ENCODE data around the gene ZFYVE28. TPM values are rescaled to one million over a fixed set of nuclear protein-coding genes. Genes with fewer than 3 reads are reported as not detected.

ZFYVE28 gene
- total and polyA plus RNA-seq, 5 donors from 2014 or later = 8.5 to 86.4 (median 17.6) TPM

DNA sequence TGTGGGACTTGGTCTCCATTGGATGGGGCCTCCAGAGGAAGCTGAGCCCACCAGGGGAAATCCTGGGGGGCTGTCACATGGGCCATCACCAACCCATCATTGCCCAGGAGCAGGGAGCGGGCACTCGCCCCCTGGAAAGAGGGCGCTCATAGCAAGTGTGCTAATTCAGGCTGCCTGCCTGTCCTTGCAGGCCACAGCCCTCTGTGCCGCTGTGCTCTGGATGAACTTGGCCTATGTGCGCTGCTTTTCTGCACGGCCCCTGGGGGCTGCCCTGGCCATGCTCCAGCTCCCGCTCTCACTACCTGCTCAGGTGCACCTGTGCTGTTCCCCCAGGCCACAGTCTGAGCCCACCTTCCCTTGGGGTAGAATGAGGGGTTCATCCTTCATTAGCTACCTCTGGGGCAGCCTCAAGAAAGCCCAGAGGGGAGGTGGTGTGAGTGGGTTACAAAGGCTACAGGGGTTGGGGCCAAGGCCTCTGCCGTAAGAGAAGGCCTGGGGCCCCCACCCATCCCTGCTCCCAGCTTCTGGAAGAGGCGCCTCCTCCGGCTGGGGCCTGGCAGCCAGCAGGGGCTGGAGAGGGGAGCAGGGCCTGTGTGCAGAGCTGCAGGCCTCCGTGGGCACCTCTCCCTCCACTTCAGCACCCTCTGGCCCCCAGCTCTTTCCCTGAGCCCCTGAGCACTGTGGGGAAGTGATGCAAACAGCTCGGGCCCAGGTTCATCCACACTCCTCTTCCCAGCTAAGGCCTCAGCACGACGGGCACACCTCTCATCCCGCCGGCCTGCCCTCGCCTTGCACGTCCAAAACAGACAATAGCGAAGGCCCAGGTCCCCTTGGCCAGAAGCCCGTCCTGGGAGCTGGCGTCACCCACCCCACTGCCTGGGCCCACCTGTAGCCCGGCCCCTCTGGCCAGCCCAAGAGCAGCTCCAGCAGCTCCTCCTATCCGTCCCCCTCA is 9.2 kb upstream of the ZFYVE28 start:
- Histone ChIP-seq H3K9me3 (ENCODE audit: control insufficient read depth in 2 of 2, low read length in 2 of 2) (no peaks in the 10 kb centered on the region), H3K4me1 (ENCODE audit: control insufficient read depth, insufficient read depth, low read length, poor library complexity, severe bottlenecking) (no peaks in the 10 kb centered on the region), H3K27ac (ENCODE audit: insufficient read depth, low read length, poor library complexity, severe bottlenecking) (no peak overlapping the region), H3K4me3 (ENCODE audit: low read depth, low read length) (no peak overlapping the region), H3K36me3 (ENCODE audit: control insufficient read depth, insufficient read depth, low read length) (no peaks in the 10 kb centered on the region), H3K27me3 (ENCODE audit: control insufficient read depth, insufficient read depth, low read length) (no peaks in the 10 kb centered on the region)
- Mint-ChIP-seq H3K4me3 (no peak overlapping the region), H3K4me1 (peaks cover 0 to 2% (median under 1%) of the 10 kb centered on the region in 4 donors), H3K36me3 (no peaks in the 10 kb centered on the region), H3K27me3 (peaks cover 21% of the 10 kb centered on the region), H3K27ac (no peak overlapping the region), H3K9me3 (no peaks in the 10 kb centered on the region)
- no peak for DNase-seq
- ATAC-seq (ENCODE audit: low read depth in 2 of 2) = no peak

DNA sequence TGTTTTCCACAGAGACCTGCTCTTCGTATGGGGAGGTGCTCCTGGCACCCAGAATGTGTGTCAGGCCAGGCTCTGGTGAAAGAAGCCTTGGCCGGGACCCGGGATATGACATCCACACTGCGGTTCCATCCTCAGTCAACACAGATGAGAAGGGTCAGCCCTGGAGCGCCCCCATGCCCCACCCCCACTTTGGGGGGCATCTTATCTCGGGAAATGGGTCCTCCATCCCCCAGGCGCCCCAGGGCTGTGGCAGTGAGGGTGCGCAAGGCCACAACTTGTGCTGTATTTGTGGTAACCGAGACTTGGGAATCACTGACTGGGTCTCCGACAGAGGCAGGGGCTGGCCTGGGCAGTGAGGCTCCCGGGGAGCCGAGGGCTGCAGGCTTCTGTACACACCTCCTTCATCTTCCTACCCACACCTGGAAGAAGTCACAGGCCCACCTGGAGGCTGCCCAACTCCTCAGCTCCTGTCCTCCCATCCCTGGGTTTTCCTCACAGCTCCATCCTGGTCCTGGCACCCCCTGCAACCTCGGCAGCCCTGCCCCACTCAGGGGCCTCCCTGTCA is 8.3 kb upstream of the ZFYVE28 start:
- no peak overlapping the region for H3K27ac ChIP-seq (ENCODE audit: insufficient read depth, low read length, poor library complexity, severe bottlenecking)
- DNase-seq (no peak), ATAC-seq (ENCODE audit: low read depth in 2 of 2) (no peak)
- H3K4me1 ChIP-seq (ENCODE audit: control insufficient read depth, insufficient read depth, low read length, poor library complexity, severe bottlenecking) = no peaks in the 10 kb centered on the region
- Mint-ChIP-seq H3K9me3 (no peaks in the 10 kb centered on the region), H3K4me1 (peaks cover 0 to 2% (median under 1%) of the 10 kb centered on the region in 4 donors), H3K27me3 (peaks cover 28% of the 10 kb centered on the region), H3K4me3 (no peak overlapping the region), H3K36me3 (no peaks in the 10 kb centered on the region), H3K27ac (no peak overlapping the region)
- peaks cover 2% of the 10 kb centered on the region for H3K27me3 ChIP-seq (ENCODE audit: control insufficient read depth, insufficient read depth, low read length)
- no peak overlapping the region for H3K4me3 ChIP-seq (ENCODE audit: low read depth, low read length)
- no peaks in the 10 kb centered on the region for H3K9me3 ChIP-seq (ENCODE audit: control insufficient read depth in 2 of 2, low read length in 2 of 2)
- no peaks in the 10 kb centered on the region for H3K36me3 ChIP-seq (ENCODE audit: control insufficient read depth, insufficient read depth, low read length)

DNA sequence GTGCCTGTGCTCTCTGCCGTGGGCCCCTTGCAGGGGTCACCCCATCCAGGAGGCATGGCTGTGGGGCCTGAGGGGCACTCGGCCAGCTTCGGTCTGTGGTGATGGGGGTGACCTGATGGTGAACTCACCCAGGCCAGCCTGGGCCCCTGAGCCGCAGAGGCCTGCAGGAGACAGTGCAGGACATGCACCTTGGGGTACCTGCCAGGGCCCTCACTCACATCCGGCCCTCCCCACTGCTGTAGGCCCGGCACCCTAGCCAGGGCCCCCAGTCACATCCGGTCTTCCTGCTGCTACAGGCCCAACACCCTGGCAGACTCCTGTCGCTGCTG is 7.6 kb upstream of the ZFYVE28 start:
- Histone ChIP-seq H3K36me3 (ENCODE audit: control insufficient read depth, insufficient read depth, low read length) (no peaks in the 10 kb centered on the region), H3K4me1 (ENCODE audit: control insufficient read depth, insufficient read depth, low read length, poor library complexity, severe bottlenecking) (no peaks in the 10 kb centered on the region), H3K27me3 (ENCODE audit: control insufficient read depth, insufficient read depth, low read length) (peaks cover 4% of the 10 kb centered on the region), H3K4me3 (ENCODE audit: low read depth, low read length) (no peak overlapping the region), H3K27ac (ENCODE audit: insufficient read depth, low read length, poor library complexity, severe bottlenecking) (no peak overlapping the region), H3K9me3 (ENCODE audit: control insufficient read depth in 2 of 2, low read length in 2 of 2) (no peaks in the 10 kb centered on the region)
- Mint-ChIP-seq H3K9me3 (no peaks in the 10 kb centered on the region), H3K4me3 (no peak overlapping the region), H3K36me3 (no peaks in the 10 kb centered on the region), H3K27me3 (peaks cover 34% of the 10 kb centered on the region), H3K27ac (no peak overlapping the region), H3K4me1 (peaks cover 0 to 2% (median under 1%) of the 10 kb centered on the region in 4 donors)
- no peak for DNase-seq
- no peak for ATAC-seq (ENCODE audit: low read depth in 2 of 2)

DNA sequence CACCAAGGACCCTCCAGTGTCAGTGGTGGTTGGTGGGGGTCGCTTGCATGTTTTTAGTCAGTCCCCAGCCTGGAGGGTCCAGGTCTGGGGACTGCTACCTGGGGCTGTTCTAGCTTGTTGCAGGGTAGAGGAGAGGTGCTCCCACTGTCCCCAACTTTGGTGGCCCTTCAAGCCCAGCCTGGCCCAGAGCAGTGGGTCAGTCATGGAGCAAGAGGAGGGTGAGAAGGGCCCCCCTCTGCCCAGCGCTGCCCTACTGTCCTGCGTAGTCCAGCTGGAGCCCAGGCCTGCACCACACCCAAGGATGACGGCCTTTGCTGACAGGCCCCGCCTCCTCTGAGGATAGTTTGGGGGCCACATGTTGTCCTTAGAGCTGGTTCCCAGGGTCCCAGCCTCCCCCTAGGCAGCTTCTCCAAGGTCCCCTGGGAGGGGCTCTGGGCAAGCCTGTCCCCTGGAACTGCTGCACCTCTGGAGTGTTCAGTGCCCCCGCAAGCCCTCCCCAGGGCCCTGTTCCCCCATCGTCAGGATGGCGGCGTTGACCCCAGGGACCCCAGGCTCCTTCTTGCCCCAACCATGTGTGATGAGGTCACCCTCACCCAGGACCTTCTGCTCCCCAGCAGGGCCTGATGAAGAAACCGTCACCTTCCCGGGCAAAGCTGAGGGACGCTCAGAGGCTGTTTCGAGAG is 7.1 kb upstream of the ZFYVE28 start:
- H3K9me3 Mint-ChIP-seq = no peaks in the 10 kb centered on the region
- Histone ChIP-seq H3K36me3 (ENCODE audit: control insufficient read depth, insufficient read depth, low read length) (no peaks in the 10 kb centered on the region), H3K9me3 (ENCODE audit: control insufficient read depth in 2 of 2, low read length in 2 of 2) (no peaks in the 10 kb centered on the region), H3K27me3 (ENCODE audit: control insufficient read depth, insufficient read depth, low read length) (peaks cover 8% of the 10 kb centered on the region), H3K4me3 (ENCODE audit: low read depth, low read length) (no peak overlapping the region), H3K27ac (ENCODE audit: insufficient read depth, low read length, poor library complexity, severe bottlenecking) (no peak overlapping the region), H3K4me1 (ENCODE audit: control insufficient read depth, insufficient read depth, low read length, poor library complexity, severe bottlenecking) (no peaks in the 10 kb centered on the region)
- no peaks in the 10 kb centered on the region for H3K36me3 Mint-ChIP-seq
- no peak overlapping the region for H3K27ac Mint-ChIP-seq
- H3K4me3 Mint-ChIP-seq = no peak overlapping the region
- peaks cover 0 to 2% (median under 1%) of the 10 kb centered on the region in 4 donors for H3K4me1 Mint-ChIP-seq
- H3K27me3 Mint-ChIP-seq = peaks cover 36% of the 10 kb centered on the region
- DNase-seq (no peak), ATAC-seq (ENCODE audit: low read depth in 2 of 2) (no peak)

DNA sequence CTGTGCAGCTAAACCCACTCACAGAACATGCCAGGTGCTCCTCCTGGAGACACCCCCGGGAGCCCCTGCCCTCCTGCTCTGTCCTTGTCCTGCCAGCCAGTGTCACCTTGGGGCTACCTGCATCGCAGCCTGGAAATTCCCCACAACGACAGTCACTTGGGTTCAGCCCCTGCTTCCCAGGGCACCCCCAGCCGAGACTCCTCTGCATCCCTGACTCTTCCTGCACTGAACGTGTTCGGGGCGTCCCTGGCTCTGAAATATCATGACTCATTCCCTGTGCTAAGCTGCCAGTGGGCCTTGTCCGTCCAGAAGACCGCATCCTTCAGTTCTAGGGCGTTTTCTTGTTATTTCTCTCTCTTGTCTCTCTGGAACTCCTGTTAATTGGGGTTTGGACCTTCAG is 6.1 kb upstream of the ZFYVE28 start:
- Histone ChIP-seq H3K4me3 (ENCODE audit: low read depth, low read length) (no peak overlapping the region), H3K36me3 (ENCODE audit: control insufficient read depth, insufficient read depth, low read length) (no peaks in the 10 kb centered on the region), H3K27me3 (ENCODE audit: control insufficient read depth, insufficient read depth, low read length) (peaks cover 8% of the 10 kb centered on the region), H3K27ac (ENCODE audit: insufficient read depth, low read length, poor library complexity, severe bottlenecking) (no peak overlapping the region), H3K9me3 (ENCODE audit: control insufficient read depth in 2 of 2, low read length in 2 of 2) (no peaks in the 10 kb centered on the region), H3K4me1 (ENCODE audit: control insufficient read depth, insufficient read depth, low read length, poor library complexity, severe bottlenecking) (peaks cover 2% of the 10 kb centered on the region)
- no peaks in the 10 kb centered on the region for H3K36me3 Mint-ChIP-seq
- no peak overlapping the region for H3K4me3 Mint-ChIP-seq
- DNase-seq = no peak
- H3K27ac Mint-ChIP-seq = no peak overlapping the region
- ATAC-seq (ENCODE audit: low read depth in 2 of 2) = no peak
- H3K27me3 Mint-ChIP-seq = peaks cover 38% of the 10 kb centered on the region
- H3K4me1 Mint-ChIP-seq = peaks cover 0 to 10% (median 7%) of the 10 kb centered on the region in 4 donors
- no peaks in the 10 kb centered on the region for H3K9me3 Mint-ChIP-seq

DNA sequence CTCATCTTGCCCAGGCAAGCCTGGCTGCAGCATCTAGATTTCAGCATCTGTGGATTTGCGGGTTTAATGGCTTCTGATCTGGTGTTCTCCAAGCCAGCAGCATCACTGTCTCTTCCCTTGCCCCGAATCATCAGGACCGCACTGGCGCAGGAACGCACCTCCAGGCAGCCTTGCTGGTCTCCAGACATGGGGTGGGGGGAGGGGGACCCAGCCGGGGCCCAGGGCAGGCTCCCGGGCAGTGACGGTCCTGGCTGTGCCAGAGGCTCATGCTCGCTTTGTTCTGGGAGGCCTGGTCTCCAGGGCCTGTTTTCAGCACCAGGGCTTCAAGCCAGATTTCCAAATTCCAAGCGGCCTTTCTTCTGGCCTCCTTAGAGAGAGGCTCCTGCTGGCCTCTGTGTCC is 5.2 kb upstream of the ZFYVE28 start:
- Histone ChIP-seq H3K4me1 (ENCODE audit: control insufficient read depth, insufficient read depth, low read length, poor library complexity, severe bottlenecking) (peaks cover 10% of the 10 kb centered on the region), H3K27me3 (ENCODE audit: control insufficient read depth, insufficient read depth, low read length) (peaks cover 8% of the 10 kb centered on the region), H3K9me3 (ENCODE audit: control insufficient read depth in 2 of 2, low read length in 2 of 2) (no peaks in the 10 kb centered on the region), H3K36me3 (ENCODE audit: control insufficient read depth, insufficient read depth, low read length) (no peaks in the 10 kb centered on the region), H3K4me3 (ENCODE audit: low read depth, low read length) (no peak overlapping the region), H3K27ac (ENCODE audit: insufficient read depth, low read length, poor library complexity, severe bottlenecking) (no peak overlapping the region)
- Mint-ChIP-seq H3K4me3 (no peak overlapping the region), H3K36me3 (no peaks in the 10 kb centered on the region), H3K4me1 (peaks cover 6 to 15% (median 10%) of the 10 kb centered on the region in 4 donors), H3K9me3 (no peaks in the 10 kb centered on the region), H3K27me3 (peaks cover 40% of the 10 kb centered on the region), H3K27ac (no peak overlapping the region)
- DNase-seq = no peak
- no peak for ATAC-seq (ENCODE audit: low read depth in 2 of 2)

DNA sequence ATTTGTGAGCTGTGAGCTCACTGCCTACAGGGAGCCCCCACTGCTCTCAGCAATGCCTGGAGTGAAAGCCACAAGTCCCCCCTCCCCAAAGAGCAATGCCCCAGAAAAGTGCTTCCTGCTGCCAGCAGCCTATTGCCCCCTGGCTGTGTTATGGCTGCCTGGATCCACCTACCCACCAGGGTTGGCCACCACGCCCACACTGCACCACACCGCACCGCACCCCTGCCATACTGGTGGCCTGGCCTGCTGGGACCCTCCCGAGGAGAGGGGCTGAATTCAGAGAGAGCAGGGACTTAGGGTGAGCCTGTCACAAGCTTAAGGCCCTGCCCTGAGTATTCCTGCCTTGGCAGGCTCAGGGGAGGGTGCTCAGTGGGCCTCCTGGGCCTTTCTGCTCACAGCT is 4.6 kb upstream of the ZFYVE28 start:
- Mint-ChIP-seq H3K27me3 (peaks cover 40% of the 10 kb centered on the region), H3K27ac (no peak overlapping the region), H3K4me3 (no peak overlapping the region), H3K4me1 (peaks cover 6 to 15% (median 10%) of the 10 kb centered on the region in 4 donors), H3K9me3 (no peaks in the 10 kb centered on the region), H3K36me3 (no peaks in the 10 kb centered on the region)
- no peak for DNase-seq
- peaks cover 11% of the 10 kb centered on the region for H3K4me1 ChIP-seq (ENCODE audit: control insufficient read depth, insufficient read depth, low read length, poor library complexity, severe bottlenecking)
- H3K27me3 ChIP-seq (ENCODE audit: control insufficient read depth, insufficient read depth, low read length) = peaks cover 8% of the 10 kb centered on the region
- ATAC-seq (ENCODE audit: low read depth in 2 of 2) = no peak
- no peaks in the 10 kb centered on the region for H3K9me3 ChIP-seq (ENCODE audit: control insufficient read depth in 2 of 2, low read length in 2 of 2)
- no peak overlapping the region for H3K27ac ChIP-seq (ENCODE audit: insufficient read depth, low read length, poor library complexity, severe bottlenecking)
- no peaks in the 10 kb centered on the region for H3K36me3 ChIP-seq (ENCODE audit: control insufficient read depth, insufficient read depth, low read length)
- no peak overlapping the region for H3K4me3 ChIP-seq (ENCODE audit: low read depth, low read length)

Data from CD4-positive, CD25-positive, alpha-beta regulatory T cell (primary cell).